HCT116 (cell line): Measurements from ENCODE around the gene LMTK3. TPM values are rescaled to one million over a fixed set of nuclear protein-coding genes. Genes with fewer than 3 reads are reported as not detected.

ENCODE experiments used
- ATAC-seq: fragments of 200-7000 bp; cut with Tn5 transposase; 2 replicates; pipeline ENCODE4 v1.9.1; 2020; ENCODE audit warnings: mild to moderate bottlenecking, moderate library complexity
- BruUV-seq: library from RNA; stranded (reverse); fragments of 400-500 nt; replicated peaks from 2 replicates; lab custom pipeline; 2021; lab: Mats Ljungman, UMichigan
- CTCF ChIA-PET: fragments of 300-600 bp; sonication (Branson Sonifier 250); formaldehyde crosslinking; loops from one replicate; lab custom pipeline; 2021; ENCODE audit warnings: antibody characterized with exemption; lab: Charles Lee
- POLR2A ChIA-PET: fragments of 300-600, 350-600 bp; sonication (Branson Sonifier 250); formaldehyde crosslinking; loops from one replicate; lab custom pipeline; 2021; ENCODE audit warnings: antibody characterized with exemption; lab: Charles Lee
- RAD21 ChIA-PET, 2 experiments: fragments of 300-600 bp; sonication (Branson Sonifier 250); formaldehyde crosslinking; loops; one replicate each; lab custom pipeline; 2023; ENCODE audit warnings: low total read pairs in 2 of 2; ENCODE audit not compliant: uncharacterized antibody in 2 of 2, unreplicated experiment in 2 of 2, low non-redundant PET in 1 of 2; lab: Charles Lee
- DNase-seq: peaks from one replicate; pipeline ENCODE4 v3.0.0-alpha.2; 2010; ENCODE audit warnings: low read depth, low spot score
- H2AFZ ChIP-seq: fragments of 200-600 bp; shearing (Covaris generic), sonication (generic); 2 replicates; pipeline ENCODE4 v1.6.1; 2017; ENCODE audit warnings: low read depth, mixed run types, mixed read lengths, antibody characterized with exemption, low read length; ENCODE audit not compliant: poor library complexity, severe bottlenecking
- H3K27ac ChIP-seq: 2 replicates; pipeline ENCODE4 v1.5.1; 2012; ENCODE audit warnings: low read depth, low read length
- H3K27me3 ChIP-seq: fragments of 200-600 bp; sonication (generic); 2 replicates; pipeline ENCODE4 v1.6.1; 2016; ENCODE audit warnings: mixed run types, low read length, mixed read lengths; ENCODE audit not compliant: insufficient read depth
- H3K36me3 ChIP-seq, 2 experiments: fragments of 200-500 bp in 1 of 2; fragments of 200-600 bp in 1 of 2; sonication (Bioruptor generic) in 1 of 2; sonication (generic) in 1 of 2; 2 replicates each; pipeline versions ENCODE4 v1.5.1 to v1.6.1; 2014 to 2016; ENCODE audit warnings: low read length in 2 of 2, inconsistent platforms in 1 of 2, mixed read lengths in 1 of 2, mixed run types in 1 of 2; ENCODE audit not compliant: insufficient read depth in 2 of 2, control insufficient read depth in 1 of 2
- H3K4me1 ChIP-seq, 2 experiments: fragments of 200-600 bp in 1 of 2; sonication (generic) in 1 of 2; 2 replicates each; pipeline versions ENCODE4 v1.5.1 to v1.6.1; 2012 to 2017; ENCODE audit warnings: low read length in 2 of 2, inconsistent platforms in 1 of 2, mild to moderate bottlenecking in 1 of 2, mixed read lengths in 1 of 2, mixed run types in 1 of 2, moderate library complexity in 1 of 2; ENCODE audit not compliant: insufficient read depth in 2 of 2, control insufficient read depth in 1 of 2
- H3K4me2 ChIP-seq: fragments of 200-600 bp; sonication (generic); 2 replicates; pipeline ENCODE4 v1.6.1; 2017; ENCODE audit warnings: mixed run types, low read length, mixed read lengths
- H3K4me3 ChIP-seq, 2 experiments: fragments of 200-600 bp in 1 of 2; sonication (generic) in 1 of 2; replicated peaks in 1 of 2; 2 replicates each; pipeline ENCODE4 v1.5.1; 2011 to 2016; ENCODE audit warnings: low read length in 2 of 2, control low read depth in 1 of 2, low read depth in 1 of 2, mild to moderate bottlenecking in 1 of 2, mixed read lengths in 1 of 2, mixed run types in 1 of 2
- H3K79me2 ChIP-seq: fragments of 200-600 bp; sonication (generic); 2 replicates; pipeline ENCODE4 v1.6.1; 2017; ENCODE audit warnings: mild to moderate bottlenecking, mixed run types, low read length, moderate library complexity, mixed read lengths; ENCODE audit not compliant: insufficient read depth
- H3K9ac ChIP-seq: fragments of 200-600 bp; sonication (generic); 2 replicates; pipeline ENCODE4 v1.6.1; 2016; ENCODE audit warnings: low read length, mixed read lengths
- H3K9me2 ChIP-seq: fragments of 200-600 bp; sonication (generic), shearing (Covaris generic); 2 replicates; pipeline ENCODE4 v1.6.1; 2017; ENCODE audit warnings: mixed run types, mild to moderate bottlenecking, moderate library complexity; ENCODE audit not compliant: insufficient read depth
- H3K9me3 ChIP-seq, 2 experiments: fragments of 200-500 bp in 1 of 2; fragments of 200-600 bp in 1 of 2; sonication (Bioruptor generic) in 1 of 2; sonication (generic) in 1 of 2; 2 replicates each; pipeline ENCODE4 v1.6.1; 2014 to 2017; ENCODE audit warnings: low read length in 2 of 2, mixed read lengths in 2 of 2, inconsistent platforms in 1 of 2, low read depth in 1 of 2, mild to moderate bottlenecking in 1 of 2, mixed run types in 1 of 2, moderate library complexity in 1 of 2; ENCODE audit not compliant: control insufficient read depth in 1 of 2, insufficient read depth in 1 of 2
- H4K20me1 ChIP-seq: fragments of 200-600 bp; sonication (generic), shearing (Covaris generic); 2 replicates; pipeline ENCODE4 v1.6.1; 2017; ENCODE audit warnings: mixed run types, mild to moderate bottlenecking, moderate library complexity; ENCODE audit not compliant: insufficient read depth
- ELF1 ChIP-seq: IDR thresholded peaks from 2 replicates; pipeline ENCODE4 v1.6.1; 2012; ENCODE audit warnings: low read depth, borderline replicate concordance
- EZH2 ChIP-seq: fragments of 200-600 bp; sonication (generic); IDR thresholded peaks from 2 replicates; pipeline ENCODE4 v1.6.1; 2017; ENCODE audit warnings: antibody characterized with exemption, mixed run types
- POLR2AphosphoS5 ChIP-seq: IDR thresholded peaks from 2 replicates; pipeline ENCODE4 v1.6.1; 2011; ENCODE audit warnings: mild to moderate bottlenecking, low read depth, low read length, moderate library complexity
- SIN3A ChIP-seq: IDR thresholded peaks from 2 replicates; pipeline ENCODE4 v1.6.1; 2012; ENCODE audit warnings: low read depth
- ZNF274 ChIP-seq: fragments of 200-500 bp; sonication (Bioruptor generic); IDR thresholded peaks from 2 replicates; pipeline ENCODE4 v1.6.1; 2014; ENCODE audit warnings: mild to moderate bottlenecking, low read depth, low read length, inconsistent platforms
- intact Hi-C: fragments of 100-400 bp; cut with micrococcal nuclease; formaldehyde crosslinking; loops from 2 replicates; pipeline ENCODE4 v1.10.0; 2022
- total RNA-seq: library from RNA; stranded (reverse); gene quantifications from one replicate; pipeline ENCODE4 v1.2.1, GENCODE V29; 2021; ENCODE audit not compliant: unreplicated experiment
- TF ChIP-seq, protein P1 (sequence below): IDR thresholded peaks from 2 replicates; pipeline ENCODE4 v1.6.1; 2011; ENCODE audit warnings: mild to moderate bottlenecking, low read length, moderate library complexity; ENCODE audit not compliant: insufficient replicate concordance; ENCODE audit errors: extremely low read depth
- TF ChIP-seq, protein P2 (sequence below): IDR thresholded peaks from 2 replicates; pipeline ENCODE4 v1.6.1; 2012; ENCODE audit warnings: low read depth

Gene LMTK3
- total RNA-seq, 1 experiment from 2014 or later: 19.9 TPM

DNA sequence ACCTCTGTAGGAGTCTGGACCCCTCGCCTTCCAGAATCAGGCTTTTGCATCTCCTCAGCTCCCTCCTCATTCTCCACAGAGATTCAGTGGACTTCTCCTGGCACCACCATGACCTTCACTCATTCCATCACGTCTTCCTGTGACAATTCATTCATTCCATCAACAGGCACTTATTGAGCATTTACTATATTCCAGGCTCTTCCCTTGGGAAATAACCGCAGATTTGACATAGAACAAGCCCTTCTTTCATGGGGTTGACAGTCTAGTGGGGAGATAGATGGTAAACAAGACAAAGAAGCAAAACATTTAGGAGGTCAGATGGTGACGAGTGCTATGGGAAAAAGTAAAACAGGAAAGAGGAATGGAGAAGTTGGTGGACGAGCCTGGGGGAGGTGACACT is 37.7 kb upstream of the LMTK3 start (continued):
- no peak for TF ChIP-seq ELF1
- TF ChIP-seq, protein P1, sequence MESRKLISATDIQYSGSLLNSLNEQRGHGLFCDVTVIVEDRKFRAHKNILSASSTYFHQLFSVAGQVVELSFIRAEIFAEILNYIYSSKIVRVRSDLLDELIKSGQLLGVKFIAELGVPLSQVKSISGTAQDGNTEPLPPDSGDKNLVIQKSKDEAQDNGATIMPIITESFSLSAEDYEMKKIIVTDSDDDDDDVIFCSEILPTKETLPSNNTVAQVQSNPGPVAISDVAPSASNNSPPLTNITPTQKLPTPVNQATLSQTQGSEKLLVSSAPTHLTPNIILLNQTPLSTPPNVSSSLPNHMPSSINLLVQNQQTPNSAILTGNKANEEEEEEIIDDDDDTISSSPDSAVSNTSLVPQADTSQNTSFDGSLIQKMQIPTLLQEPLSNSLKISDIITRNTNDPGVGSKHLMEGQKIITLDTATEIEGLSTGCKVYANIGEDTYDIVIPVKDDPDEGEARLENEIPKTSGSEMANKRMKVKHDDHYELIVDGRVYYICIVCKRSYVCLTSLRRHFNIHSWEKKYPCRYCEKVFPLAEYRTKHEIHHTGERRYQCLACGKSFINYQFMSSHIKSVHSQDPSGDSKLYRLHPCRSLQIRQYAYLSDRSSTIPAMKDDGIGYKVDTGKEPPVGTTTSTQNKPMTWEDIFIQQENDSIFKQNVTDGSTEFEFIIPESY: no peak
- no peak for TF ChIP-seq ZNF274
- TF ChIP-seq, protein P2, sequence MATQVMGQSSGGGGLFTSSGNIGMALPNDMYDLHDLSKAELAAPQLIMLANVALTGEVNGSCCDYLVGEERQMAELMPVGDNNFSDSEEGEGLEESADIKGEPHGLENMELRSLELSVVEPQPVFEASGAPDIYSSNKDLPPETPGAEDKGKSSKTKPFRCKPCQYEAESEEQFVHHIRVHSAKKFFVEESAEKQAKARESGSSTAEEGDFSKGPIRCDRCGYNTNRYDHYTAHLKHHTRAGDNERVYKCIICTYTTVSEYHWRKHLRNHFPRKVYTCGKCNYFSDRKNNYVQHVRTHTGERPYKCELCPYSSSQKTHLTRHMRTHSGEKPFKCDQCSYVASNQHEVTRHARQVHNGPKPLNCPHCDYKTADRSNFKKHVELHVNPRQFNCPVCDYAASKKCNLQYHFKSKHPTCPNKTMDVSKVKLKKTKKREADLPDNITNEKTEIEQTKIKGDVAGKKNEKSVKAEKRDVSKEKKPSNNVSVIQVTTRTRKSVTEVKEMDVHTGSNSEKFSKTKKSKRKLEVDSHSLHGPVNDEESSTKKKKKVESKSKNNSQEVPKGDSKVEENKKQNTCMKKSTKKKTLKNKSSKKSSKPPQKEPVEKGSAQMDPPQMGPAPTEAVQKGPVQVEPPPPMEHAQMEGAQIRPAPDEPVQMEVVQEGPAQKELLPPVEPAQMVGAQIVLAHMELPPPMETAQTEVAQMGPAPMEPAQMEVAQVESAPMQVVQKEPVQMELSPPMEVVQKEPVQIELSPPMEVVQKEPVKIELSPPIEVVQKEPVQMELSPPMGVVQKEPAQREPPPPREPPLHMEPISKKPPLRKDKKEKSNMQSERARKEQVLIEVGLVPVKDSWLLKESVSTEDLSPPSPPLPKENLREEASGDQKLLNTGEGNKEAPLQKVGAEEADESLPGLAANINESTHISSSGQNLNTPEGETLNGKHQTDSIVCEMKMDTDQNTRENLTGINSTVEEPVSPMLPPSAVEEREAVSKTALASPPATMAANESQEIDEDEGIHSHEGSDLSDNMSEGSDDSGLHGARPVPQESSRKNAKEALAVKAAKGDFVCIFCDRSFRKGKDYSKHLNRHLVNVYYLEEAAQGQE: no peak

- Histone ChIP-seq H3K36me3 (no peaks in the 10 kb centered on the region), H3K4me3 (no peak overlapping the region), H3K4me1 (peaks cover 20 to 37% of the 10 kb centered on the region in 2 experiments), H2AFZ (no peak overlapping the region), H3K9me2 (no peaks in the 10 kb centered on the region), H3K27ac (no peak overlapping the region), H4K20me1 (no peaks in the 10 kb centered on the region), H3K9ac (no peak overlapping the region), H3K4me2 (no peak overlapping the region), H3K27me3 (no peaks in the 10 kb centered on the region), H3K79me2 (no peaks in the 10 kb centered on the region), H3K9me3 (no peaks in the 10 kb centered on the region)
- ChIA-PET POLR2A (no interaction called here), CTCF (no interaction called here), RAD21 (no interaction called here)
- DNase-seq (no peak), ATAC-seq (no peak)
- intact Hi-C loops: no loop called here
- no peak for TF ChIP-seq SIN3A
- no peak for TF ChIP-seq EZH2
- no peak for TF ChIP-seq POLR2AphosphoS5
- BruUV-seq: no TSS peak
Observed at GRCh38 chr19:48548253-48548911, 36.7 kb upstream of the LMTK3 start.
